RCC 7860 (cell line): ENCODE measurements around the gene CDC73.

Source experiments
- DNase-seq: peaks from one replicate; pipeline ENCODE4 v3.0.0-alpha.2; 2015; ENCODE audit warnings: low spot score
- FAIRE-seq: peaks from 2 replicates; lab custom pipeline; 2012; peaks lifted over from hg19 to GRCh38; lab: Jason Lieb, UNC

CDC73 gene

GRCh38 chr1:193121616-193122593 lies at the start of gene CDC73:
CDC73 (plus strand) TSS chr1:193122031; CDS start chr1:193122201, 170 bp downstream.
- DNase-seq (peak; percentile 96), FAIRE-seq (peak; percentile 46)

GRCh38 chr1:193077991-193078390 lies 43.8 kb upstream of the CDC73 start:
- FAIRE-seq, result no peak
- no peak for DNase-seq

GRCh38 chr1:193079187-193079586 lies 42.6 kb upstream of the CDC73 start:
- no peak for FAIRE-seq

GRCh38 chr1:193083365-193084088 lies 38.3 kb upstream of the CDC73 start:
- DNase-seq (no peak), FAIRE-seq (no peak)

More at GRCh38 chr1:193079187-193079586, 42.6 kb upstream of the CDC73 start:
- no peak for DNase-seq

GRCh38 chr1:193085263-193085662 lies 36.6 kb upstream of the CDC73 start:
- FAIRE-seq, result no peak
- DNase-seq, result no peak

GRCh38 chr1:193086342-193086741 lies 35.5 kb upstream of the CDC73 start:
- FAIRE-seq (peak; percentile 67), DNase-seq (no peak)

GRCh38 chr1:193087893-193088292 lies 33.9 kb upstream of the CDC73 start:
- FAIRE-seq (no peak), DNase-seq (no peak)

- DNase-seq (no peak), FAIRE-seq (peak; percentile 21)
These were observed 31.0 kb upstream of the CDC73 start for GRCh38 chr1:193090865-193091264.

- FAIRE-seq (no peak), DNase-seq (no peak)
These were observed 27.7 kb upstream of the CDC73 start for GRCh38 chr1:193094112-193094511.

- no peak for DNase-seq
- no peak for FAIRE-seq
These were observed 19.2 kb upstream of the CDC73 start for GRCh38 chr1:193102662-193103061.

GRCh38 chr1:193103759-193104501 lies 17.9 kb upstream of the CDC73 start:
- no peak for FAIRE-seq
- no peak for DNase-seq

- peak; percentile 42 for DNase-seq
- no peak for FAIRE-seq
These were observed 17.3 kb upstream of the CDC73 start for GRCh38 chr1:193104502-193104906.

- DNase-seq, result peak; percentile 79
- no peak for FAIRE-seq
These were observed 16.7 kb upstream of the CDC73 start, which contains the start of gene GLRX2 for GRCh38 chr1:193104907-193105820. GLRX2 (minus strand) TSS chr1:193105414; CDS start chr1:193105382, 32 bp downstream.

GRCh38 chr1:193105821-193106177 lies 16.0 kb upstream of the CDC73 start:
- no peak for FAIRE-seq
- DNase-seq, result no peak

GRCh38 chr1:193108471-193108870 lies 13.4 kb upstream of the CDC73 start:
- FAIRE-seq, result no peak
- DNase-seq, result no peak

GRCh38 chr1:193109619-193110018 lies 12.2 kb upstream of the CDC73 start:
- DNase-seq (no peak), FAIRE-seq (no peak)

- DNase-seq, result no peak
- no peak for FAIRE-seq
These were observed 11.6 kb upstream of the CDC73 start for GRCh38 chr1:193110246-193110645.

- DNase-seq, result no peak
- FAIRE-seq, result no peak
These were observed 11.0 kb upstream of the CDC73 start for GRCh38 chr1:193110864-193111263.

- FAIRE-seq, result peak; percentile 62
These were observed 10.2 kb upstream of the CDC73 start for GRCh38 chr1:193111641-193112090.

More at GRCh38 chr1:193111641-193112090, 10.2 kb upstream of the CDC73 start:
- peak; percentile 67 for DNase-seq
